Hepatocyte (in vitro differentiated cells): ENCODE data around the gene NT5DC1.

Experiments
- EZH2 ChIP-seq: fragments of 200-600 bp; sonication (generic); IDR thresholded peaks from 2 replicates; pipeline ENCODE4 v1.6.1; 2016; ENCODE audit warnings: antibody characterized with exemption, mild to moderate bottlenecking, borderline replicate concordance
- EZH2phosphoT487 ChIP-seq: fragments of 200-600 bp; sonication (generic); IDR thresholded peaks from one replicate; pipeline ENCODE4 v1.6.1; 2018; ENCODE audit warnings: antibody characterized with exemption, mild to moderate bottlenecking, low read depth, moderate library complexity; ENCODE audit not compliant: unreplicated experiment, severe bottlenecking
- TF ChIP-seq, protein P1 (sequence below): fragments of 200-600 bp; sonication (generic); IDR thresholded peaks from 2 replicates; pipeline ENCODE4 v1.5.1; 2016; ENCODE audit warnings: antibody characterized with exemption, mild to moderate bottlenecking; ENCODE audit not compliant: poor library complexity

DNA sequence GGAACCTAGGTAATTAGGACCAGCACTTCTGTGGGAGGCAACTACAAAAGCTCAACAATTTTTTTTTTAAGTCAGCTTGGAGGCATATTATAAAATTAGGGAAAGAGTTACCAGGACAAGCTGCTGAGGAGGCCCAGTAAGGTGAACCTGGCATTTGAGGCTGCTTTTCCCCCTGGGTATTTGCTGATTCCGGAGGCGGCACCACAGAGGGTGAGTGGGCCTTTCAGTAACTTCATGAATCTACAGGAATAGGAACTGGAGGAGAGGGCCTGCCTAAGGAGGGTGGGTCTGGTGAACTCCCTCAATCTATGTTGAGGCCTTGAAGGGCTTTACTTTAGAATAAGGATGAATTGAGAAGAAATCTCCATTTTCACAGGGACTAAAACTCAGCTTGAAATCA, 138.6 kb downstream of the NT5DC1 start:
- TF ChIP-seq, protein P1, sequence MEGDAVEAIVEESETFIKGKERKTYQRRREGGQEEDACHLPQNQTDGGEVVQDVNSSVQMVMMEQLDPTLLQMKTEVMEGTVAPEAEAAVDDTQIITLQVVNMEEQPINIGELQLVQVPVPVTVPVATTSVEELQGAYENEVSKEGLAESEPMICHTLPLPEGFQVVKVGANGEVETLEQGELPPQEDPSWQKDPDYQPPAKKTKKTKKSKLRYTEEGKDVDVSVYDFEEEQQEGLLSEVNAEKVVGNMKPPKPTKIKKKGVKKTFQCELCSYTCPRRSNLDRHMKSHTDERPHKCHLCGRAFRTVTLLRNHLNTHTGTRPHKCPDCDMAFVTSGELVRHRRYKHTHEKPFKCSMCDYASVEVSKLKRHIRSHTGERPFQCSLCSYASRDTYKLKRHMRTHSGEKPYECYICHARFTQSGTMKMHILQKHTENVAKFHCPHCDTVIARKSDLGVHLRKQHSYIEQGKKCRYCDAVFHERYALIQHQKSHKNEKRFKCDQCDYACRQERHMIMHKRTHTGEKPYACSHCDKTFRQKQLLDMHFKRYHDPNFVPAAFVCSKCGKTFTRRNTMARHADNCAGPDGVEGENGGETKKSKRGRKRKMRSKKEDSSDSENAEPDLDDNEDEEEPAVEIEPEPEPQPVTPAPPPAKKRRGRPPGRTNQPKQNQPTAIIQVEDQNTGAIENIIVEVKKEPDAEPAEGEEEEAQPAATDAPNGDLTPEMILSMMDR: no peak
- TF ChIP-seq EZH2 (no peak), EZH2phosphoT487 (no peak)
